H9 (cell line): ENCODE data around the gene DUSP11. TPM values are rescaled to one million over a fixed set of nuclear protein-coding genes. Genes with fewer than 3 reads are reported as not detected.
"Not testable (repeated sequence)": the region's sequence is repeated elsewhere in the genome, so short reads cannot be mapped to it uniquely, and the experiment has no call there.

Source experiments
- DNase-seq: peaks from one replicate; pipeline ENCODE4 v3.0.0-alpha.2; 2017
- H2AFZ ChIP-seq: one replicate; pipeline ENCODE4 v1.6.1; 2013; ENCODE audit warnings: mild to moderate bottlenecking, low read length, control low read depth, moderate library complexity
- H2AK5ac ChIP-seq: 2 replicates; pipeline ENCODE4 v1.6.1; 2013; ENCODE audit warnings: low read length, control low read depth, mixed read lengths; ENCODE audit not compliant: insufficient read length
- H2BK120ac ChIP-seq: one replicate; pipeline ENCODE4 v1.6.1; 2013; ENCODE audit warnings: low read depth, mild to moderate bottlenecking, low read length, control low read depth, inconsistent platforms; ENCODE audit not compliant: poor library complexity, severe bottlenecking
- H2BK12ac ChIP-seq: 2 replicates; pipeline ENCODE4 v1.6.1; 2013; ENCODE audit warnings: low read length, control low read depth, mixed read lengths, low read depth; ENCODE audit not compliant: insufficient read length
- H2BK15ac ChIP-seq: 2 replicates; pipeline ENCODE4 v1.6.1; 2013; ENCODE audit warnings: low read depth, low read length, control low read depth
- H2BK20ac ChIP-seq: one replicate; pipeline ENCODE4 v1.6.1; 2013; ENCODE audit warnings: low read depth, mild to moderate bottlenecking, low read length, control low read depth, inconsistent platforms; ENCODE audit not compliant: poor library complexity, severe bottlenecking
- H2BK5ac ChIP-seq: 2 replicates; pipeline ENCODE4 v1.6.1; 2013; ENCODE audit warnings: low read length, control low read depth, mixed read lengths; ENCODE audit not compliant: insufficient read length
- H3K14ac ChIP-seq: 2 replicates; pipeline ENCODE4 v1.6.1; 2013; ENCODE audit warnings: low read length, control low read depth; ENCODE audit not compliant: insufficient read depth
- H3K18ac ChIP-seq: 2 replicates; pipeline ENCODE4 v1.6.1; 2013; ENCODE audit warnings: low read depth, mild to moderate bottlenecking, mixed read lengths, low read length, control low read depth; ENCODE audit not compliant: insufficient read length
- H3K23ac ChIP-seq: 2 replicates; pipeline ENCODE4 v1.6.1; 2013; ENCODE audit warnings: low read length, control low read depth, mixed read lengths, low read depth; ENCODE audit not compliant: insufficient read length
- H3K23me2 ChIP-seq: 2 replicates; pipeline ENCODE4 v1.6.1; 2013; ENCODE audit warnings: low read depth, mild to moderate bottlenecking, mixed read lengths, low read length, control low read depth; ENCODE audit not compliant: insufficient read length, poor library complexity, severe bottlenecking
- H3K27ac ChIP-seq: 2 replicates; pipeline ENCODE4 v1.5.1; 2013; ENCODE audit warnings: low read length, control low read depth, mixed read lengths, low read depth; ENCODE audit not compliant: insufficient read length
- H3K27me3 ChIP-seq: 2 replicates; pipeline ENCODE4 v1.6.1; 2013; ENCODE audit warnings: low read length, control low read depth, inconsistent platforms; ENCODE audit not compliant: insufficient read depth
- H3K4ac ChIP-seq: 2 replicates; pipeline ENCODE4 v1.6.1; 2013; ENCODE audit warnings: low read depth, mild to moderate bottlenecking, control low read depth, inconsistent platforms, low read length, moderate library complexity
- H3K4me1 ChIP-seq: 2 replicates; pipeline ENCODE4 v1.6.1; 2013; ENCODE audit warnings: low read length, control low read depth, inconsistent platforms; ENCODE audit not compliant: insufficient read depth
- H3K4me2 ChIP-seq: 2 replicates; pipeline ENCODE4 v1.6.1; 2013; ENCODE audit warnings: low read length, control low read depth, mixed read lengths; ENCODE audit not compliant: insufficient read length, insufficient read depth
- H3K56ac ChIP-seq: 2 replicates; pipeline ENCODE4 v1.6.1; 2013; ENCODE audit warnings: low read depth, mild to moderate bottlenecking, mixed read lengths, low read length, control low read depth; ENCODE audit not compliant: insufficient read length
- H3K79me1 ChIP-seq: 2 replicates; pipeline ENCODE4 v1.6.1; 2013; ENCODE audit warnings: low read depth, mild to moderate bottlenecking, moderate library complexity, low read length, control low read depth, inconsistent platforms; ENCODE audit not compliant: insufficient read depth, poor library complexity, severe bottlenecking
- H3K79me2 ChIP-seq: 2 replicates; pipeline ENCODE4 v1.6.1; 2013; ENCODE audit warnings: low read length, control low read depth, inconsistent platforms; ENCODE audit not compliant: insufficient read depth
- H3K9ac ChIP-seq: 2 replicates; pipeline ENCODE4 v1.6.1; 2013; ENCODE audit warnings: low read length, control low read depth, mixed read lengths; ENCODE audit not compliant: insufficient read length; ENCODE audit errors: extremely low read depth
- H3K9me3 ChIP-seq: one replicate; pipeline ENCODE4 v1.6.1; 2013; ENCODE audit warnings: low read depth, low read length, inconsistent platforms; ENCODE audit not compliant: control insufficient read depth
- H3T11ph ChIP-seq: one replicate; pipeline ENCODE4 v1.6.1; 2013; ENCODE audit warnings: mild to moderate bottlenecking, low read length, control low read depth, inconsistent platforms
- H4K20me1 ChIP-seq: one replicate; pipeline ENCODE4 v1.6.1; 2013; ENCODE audit not compliant: control insufficient read depth, insufficient read length, insufficient read depth
- H4K5ac ChIP-seq: 2 replicates; pipeline ENCODE4 v1.6.1; 2013; ENCODE audit warnings: low read depth, mild to moderate bottlenecking, mixed read lengths, low read length, control low read depth; ENCODE audit not compliant: insufficient read length
- H4K8ac ChIP-seq: replicated peaks from 2 replicates; pipeline ENCODE4 v1.6.1; 2013; ENCODE audit warnings: low read length, control low read depth, mixed read lengths, low read depth; ENCODE audit not compliant: insufficient read length
- H4K91ac ChIP-seq: 2 replicates; pipeline ENCODE4 v1.6.1; 2013; ENCODE audit warnings: low read depth, mild to moderate bottlenecking, moderate library complexity, mixed read lengths, low read length, control low read depth; ENCODE audit not compliant: insufficient read length
- H3K27ac Mint-ChIP-seq, 3 experiments: 2 replicates in 2 of 3; 3 replicates in 1 of 3; pipeline ENCODE4 v1.8.0; 2020 to 2021; ENCODE audit warnings: mixed read lengths in 3 of 3, mild to moderate bottlenecking in 1 of 3, moderate library complexity in 1 of 3
- H3K27me3 Mint-ChIP-seq: 2 replicates; pipeline ENCODE4 v1.8.0; 2021; ENCODE audit warnings: low read depth, mild to moderate bottlenecking, moderate library complexity, mixed read lengths
- H3K36me3 Mint-ChIP-seq, 3 experiments: 2 replicates in 2 of 3; 3 replicates in 1 of 3; pipeline ENCODE4 v1.8.0; 2020 to 2021; ENCODE audit warnings: low read depth in 3 of 3, mixed read lengths in 3 of 3; ENCODE audit not compliant: insufficient read depth in 1 of 3
- H3K4me1 Mint-ChIP-seq, 2 experiments: 2 replicates each; pipeline ENCODE4 v1.8.0; 2020; ENCODE audit warnings: mixed read lengths in 2 of 2
- H3K4me3 Mint-ChIP-seq, 2 experiments: 2 replicates in 1 of 2; 3 replicates in 1 of 2; pipeline ENCODE4 v1.8.0; 2020 to 2021; ENCODE audit warnings: mild to moderate bottlenecking in 2 of 2, mixed read lengths in 2 of 2, moderate library complexity in 1 of 2
- H3K9me3 Mint-ChIP-seq, 2 experiments: 2 replicates in 1 of 2; 3 replicates in 1 of 2; pipeline ENCODE4 v1.8.0; 2020; ENCODE audit warnings: mild to moderate bottlenecking in 2 of 2, mixed read lengths in 2 of 2, moderate library complexity in 1 of 2
- WGBS: extraction: QIAGEN DNeasy Blood & Tissue Kit; methylation state at CpG from one replicate; pipeline ENCODE4 v1.1.7; 2013; ENCODE audit warnings: missing lambda C conversion rate, low lambda C conversion rate, mixed read lengths; ENCODE audit not compliant: insufficient read length; ENCODE audit errors: extremely low coverage; 5-methylcytosine and 5-hydroxymethylcytosine counted together
- total RNA-seq: library from RNA; stranded (reverse); gene quantifications from 2 replicates; pipeline ENCODE4 v1.2.1, GENCODE V29; 2021

DUSP11 gene
- total RNA-seq, 1 experiment from 2014 or later = 21.4 TPM

DNA sequence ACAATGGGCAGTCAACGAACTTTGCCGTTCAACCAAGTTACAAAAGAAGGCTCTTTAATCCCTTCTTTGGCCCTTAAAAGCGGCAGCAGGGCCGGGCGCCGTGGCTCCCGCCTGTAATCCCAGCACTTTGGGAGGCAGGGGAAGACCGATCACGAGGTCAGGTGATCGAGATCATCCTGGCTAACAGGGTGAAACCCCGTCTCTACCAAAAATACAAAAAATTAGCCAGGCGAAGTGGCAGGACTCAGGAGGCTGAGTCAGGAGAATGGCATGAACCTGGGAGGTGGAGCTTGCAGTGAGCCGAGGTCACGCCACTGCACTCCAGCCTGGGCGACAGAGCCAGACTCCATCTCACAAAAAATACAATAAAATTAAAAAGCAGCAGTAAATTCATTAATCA, 3.5 kb upstream of the DUSP11 start:
- WGBS = no CpG with 5 or more reads among the region's 15 CpGs
- H3K23me2 ChIP-seq, H3K36me3 Mint-ChIP-seq, H3K23ac ChIP-seq, H3T11ph ChIP-seq, H2BK5ac ChIP-seq, H3K79me1 ChIP-seq, H3K27ac Mint-ChIP-seq, H3K56ac ChIP-seq, H3K9ac ChIP-seq, H3K14ac ChIP-seq, H4K8ac ChIP-seq, H2AK5ac ChIP-seq, H3K27ac ChIP-seq, H3K27me3 ChIP-seq, H3K79me2 ChIP-seq, H3K4me1 ChIP-seq, H2BK15ac ChIP-seq, H3K9me3 ChIP-seq, H2BK12ac ChIP-seq, H3K4me1 Mint-ChIP-seq, H4K20me1 ChIP-seq, H3K4ac ChIP-seq, H2BK120ac ChIP-seq, H4K5ac ChIP-seq, H2BK20ac ChIP-seq, H3K18ac ChIP-seq, H3K4me2 ChIP-seq, H3K9me3 Mint-ChIP-seq, H4K91ac ChIP-seq, H3K27me3 Mint-ChIP-seq, H3K4me3 Mint-ChIP-seq: not testable (repeated sequence)
- DNase-seq = peak; percentile 29
- H2AFZ ChIP-seq = peak overlapping the region; percentile 62
